AG08396 (cell line): Measurements from ENCODE around the gene MYLK3.

Source experiments
- DNase-seq: peaks from one replicate; pipeline ENCODE4 v3.0.0; 2012; ENCODE audit warnings: low spot score, mixed read lengths

The MYLK3 gene

DNA sequence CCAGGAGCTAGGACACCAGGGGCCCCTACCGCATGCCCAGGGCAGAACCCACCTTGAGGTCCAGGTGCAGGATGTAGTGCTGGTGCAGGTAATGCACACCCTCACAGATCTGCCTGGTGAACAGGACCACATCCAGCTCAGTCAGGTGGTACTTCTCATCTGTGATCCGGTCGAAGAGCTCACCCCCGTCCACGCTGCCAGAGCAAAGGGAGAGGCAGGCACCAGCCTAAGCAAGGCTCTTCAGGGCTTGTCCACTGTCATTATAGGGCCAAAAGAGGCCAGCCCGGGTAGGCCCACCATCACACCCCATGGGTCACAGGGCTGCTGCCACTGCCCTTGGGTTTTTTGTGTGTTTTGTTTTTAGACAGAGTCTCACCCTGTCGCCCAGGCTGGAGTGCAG lies 21.0 kb downstream of the MYLK3 start:
- DNase-seq: no peak

DNA sequence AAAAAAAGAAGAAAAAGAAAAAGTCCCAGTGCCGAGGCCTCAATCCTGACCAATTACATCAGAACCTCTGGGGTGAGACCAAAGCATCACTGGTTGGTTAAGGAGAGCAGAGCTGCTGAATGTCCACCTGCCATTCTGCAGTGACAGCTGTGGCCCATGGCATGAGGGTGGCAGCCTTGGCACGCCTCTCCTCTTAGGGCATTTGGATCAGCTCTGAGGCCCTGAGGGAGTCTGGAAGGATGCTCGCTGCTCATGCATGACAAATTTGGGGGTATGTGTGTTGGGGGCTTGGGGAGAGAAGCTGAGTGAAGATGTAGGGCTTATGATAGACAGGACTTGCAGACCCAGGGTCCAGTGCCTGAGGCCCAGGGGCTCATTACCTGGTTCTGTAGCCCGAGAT lies 26.3 kb downstream of the MYLK3 start:
- DNase-seq: no peak

- no peak for DNase-seq
These were observed 27.5 kb downstream of the MYLK3 start for GRCh38 chr16:46720619-46721018.

- no peak for DNase-seq
These were observed 28.6 kb downstream of the MYLK3 start for GRCh38 chr16:46719528-46719927.

GRCh38 chr16:46718214-46718613 lies 29.9 kb downstream of the MYLK3 start:
- no peak for DNase-seq

- DNase-seq: no peak
These were observed 30.5 kb downstream of the MYLK3 start for GRCh38 chr16:46717692-46718091.

DNA sequence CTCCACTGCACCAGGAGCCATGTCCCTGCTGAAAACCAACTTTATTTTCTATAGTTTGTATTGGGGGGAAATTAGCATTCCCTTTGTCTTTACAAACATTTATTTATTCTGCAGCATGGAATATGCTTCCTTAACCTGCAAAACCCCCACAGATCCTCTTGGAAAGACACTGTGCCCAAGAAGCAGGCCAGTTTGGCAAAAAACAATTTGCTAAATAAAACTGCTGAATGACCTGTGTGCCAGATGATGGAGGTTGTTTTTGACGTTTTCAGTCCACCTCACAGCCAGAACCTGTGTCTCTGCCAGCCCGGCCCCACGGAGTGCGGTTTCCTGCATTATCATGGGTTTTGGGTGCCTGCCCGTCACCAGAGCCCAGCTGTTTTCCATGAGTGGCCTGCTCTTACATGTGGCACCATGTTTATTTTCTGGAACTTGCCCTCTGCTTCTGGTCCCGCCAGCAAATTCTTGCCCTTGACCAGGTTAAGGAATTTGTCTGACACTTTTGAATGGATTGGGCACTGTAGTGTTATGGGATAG lies 32.3 kb downstream of the MYLK3 start:
- DNase-seq: no peak

- DNase-seq: no peak
These were observed 33.1 kb downstream of the MYLK3 start for GRCh38 chr16:46714797-46715591.

DNA sequence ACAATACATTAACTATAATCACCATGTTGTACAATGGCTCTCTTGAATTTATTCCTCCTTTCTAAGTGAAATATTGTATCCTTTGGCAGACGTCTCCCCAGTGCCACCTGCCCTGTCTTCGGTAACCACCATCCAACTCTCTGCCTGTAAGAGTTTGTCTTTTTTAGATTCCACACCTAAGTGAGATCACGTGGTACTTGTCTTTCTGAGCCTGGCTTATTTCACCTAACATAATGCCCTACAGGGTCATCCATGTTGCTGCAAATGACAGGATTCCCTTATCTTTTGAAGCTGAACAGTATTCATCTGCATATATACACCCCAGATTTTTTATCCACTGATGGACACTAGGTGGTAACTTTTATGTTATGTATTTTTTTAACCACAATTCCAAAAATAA lies 34.5 kb downstream of the MYLK3 start:
- no peak for DNase-seq

- no peak for DNase-seq
These were observed 35.2 kb downstream of the MYLK3 start for GRCh38 chr16:46712911-46713310.

- DNase-seq: no peak
These were observed 36.8 kb downstream of the MYLK3 start for GRCh38 chr16:46711106-46712058.

DNA sequence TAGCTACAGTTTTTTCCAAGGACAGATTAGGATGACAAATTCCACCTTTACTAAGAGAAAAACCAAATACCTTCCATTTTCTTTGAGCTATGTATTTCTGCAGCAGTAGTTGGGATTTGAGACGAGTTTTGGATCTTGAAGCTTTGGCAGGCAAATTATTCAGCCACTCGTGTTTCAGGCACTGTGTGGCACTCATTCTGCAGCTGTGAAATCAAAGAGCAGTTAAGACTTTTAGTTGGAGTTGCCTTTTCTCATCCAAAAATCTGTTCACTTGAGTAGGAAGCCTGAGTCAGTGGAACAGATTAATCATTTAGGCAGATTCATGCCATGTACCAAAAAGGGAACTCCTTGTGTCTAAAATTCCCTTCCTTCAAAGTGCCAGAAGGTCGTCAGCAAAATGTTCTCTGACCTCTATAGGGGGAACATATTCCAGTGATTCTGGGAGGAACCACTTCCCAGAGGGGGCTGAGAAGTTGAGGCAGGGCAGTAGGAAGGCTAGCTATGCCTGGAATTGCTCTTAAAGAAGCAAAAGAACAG lies 38.6 kb downstream of the MYLK3 start:
- DNase-seq: no peak

GRCh38 chr16:46706642-46707041 lies 41.5 kb downstream of the MYLK3 start:
- no peak for DNase-seq

DNA sequence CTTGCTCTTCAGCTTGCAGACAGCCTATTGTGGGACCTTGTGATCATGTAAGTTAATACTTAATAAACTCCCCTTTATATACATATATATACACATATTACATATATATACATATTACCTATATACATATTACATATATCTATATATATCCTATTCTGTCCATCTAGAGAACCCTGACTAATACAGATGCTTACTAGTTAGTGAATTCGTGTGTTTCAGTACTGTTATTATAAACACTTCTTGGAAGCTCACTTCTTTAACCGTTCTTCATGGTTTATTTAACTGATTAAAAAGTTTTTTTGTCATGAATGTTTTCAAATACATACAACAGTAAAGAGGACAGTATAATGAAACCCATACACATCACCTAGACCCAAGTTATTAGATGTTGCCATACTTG lies 46.1 kb downstream of the MYLK3 start:
- no peak for DNase-seq

DNA sequence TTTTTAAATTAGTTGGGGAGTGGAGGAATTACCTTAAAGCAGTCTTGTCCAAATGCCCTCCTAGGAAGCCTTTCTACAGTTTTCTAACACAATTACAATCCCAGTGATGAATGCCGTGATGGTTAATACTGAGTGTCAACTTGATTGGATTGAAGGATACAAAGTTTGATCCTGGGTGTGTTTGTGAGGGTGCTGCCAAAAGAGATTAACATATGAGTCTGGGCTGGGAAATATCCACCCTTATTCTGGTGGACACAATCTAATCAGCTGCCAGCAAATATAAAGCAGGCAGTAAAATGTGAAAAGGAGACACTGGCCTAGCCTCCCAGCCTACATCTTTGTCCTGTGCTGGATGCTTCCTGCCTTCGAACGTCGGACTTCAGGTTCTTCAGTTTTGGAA lies 46.5 kb downstream of the MYLK3 start:
- DNase-seq: no peak

DNA sequence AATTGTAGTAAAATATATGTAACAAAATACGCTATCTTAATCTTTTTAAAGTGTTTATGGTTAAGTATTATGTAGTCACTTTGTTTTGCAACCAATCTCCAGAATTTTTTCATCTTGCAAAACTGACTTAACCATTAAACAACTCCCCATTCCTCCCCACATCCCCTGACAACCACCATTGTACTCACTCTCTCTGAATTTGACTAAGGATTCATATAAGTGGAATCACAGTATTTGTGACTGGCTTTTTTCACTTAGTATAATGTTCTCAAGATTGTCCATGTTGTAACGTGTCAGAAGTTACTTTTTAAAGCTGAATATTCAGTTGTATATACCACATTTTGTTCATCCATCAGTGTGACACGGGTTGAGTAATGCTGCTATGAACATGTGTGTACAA lies 48.1 kb downstream of the MYLK3 start:
- DNase-seq: no peak

DNA sequence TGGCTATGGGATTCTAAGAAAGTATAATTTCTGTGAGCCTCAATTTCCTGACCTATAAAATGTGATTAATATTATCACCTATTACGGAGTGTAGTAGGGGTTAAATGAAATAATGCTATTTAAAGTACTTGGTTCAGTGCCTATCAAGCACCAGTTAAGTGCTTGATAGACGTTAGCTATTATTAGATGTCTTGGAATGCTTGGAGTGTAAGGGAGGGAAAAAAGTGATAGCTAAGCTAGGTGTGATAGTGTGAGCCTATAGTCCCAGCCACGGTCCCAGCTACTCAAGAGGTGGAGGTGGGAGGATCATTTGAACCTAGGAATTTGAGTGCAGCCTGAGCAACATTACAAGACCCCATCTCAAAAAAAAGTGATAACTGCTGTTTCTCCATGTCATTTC lies 51.2 kb downstream of the MYLK3 start:
- DNase-seq: no peak

DNA sequence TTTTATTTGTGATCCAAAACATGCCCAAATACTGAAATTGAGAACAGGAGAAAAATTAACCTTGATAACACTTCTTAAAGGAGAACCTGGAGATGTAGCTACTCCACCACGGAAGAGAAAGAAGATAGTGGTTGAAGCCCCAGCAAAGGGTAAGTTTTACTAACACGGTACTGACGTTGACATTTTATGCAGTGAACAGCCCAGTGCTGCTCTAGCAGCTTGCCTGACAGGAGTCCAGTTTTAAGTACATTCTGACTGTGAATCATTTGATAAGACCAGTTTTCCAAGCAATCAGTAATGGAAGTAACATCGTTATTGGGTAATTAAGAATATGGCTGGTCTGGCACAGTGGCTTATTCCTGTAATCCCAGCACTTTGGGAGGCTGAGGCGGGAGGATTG lies 52.2 kb downstream of the MYLK3 start:
- no peak for DNase-seq

DNA sequence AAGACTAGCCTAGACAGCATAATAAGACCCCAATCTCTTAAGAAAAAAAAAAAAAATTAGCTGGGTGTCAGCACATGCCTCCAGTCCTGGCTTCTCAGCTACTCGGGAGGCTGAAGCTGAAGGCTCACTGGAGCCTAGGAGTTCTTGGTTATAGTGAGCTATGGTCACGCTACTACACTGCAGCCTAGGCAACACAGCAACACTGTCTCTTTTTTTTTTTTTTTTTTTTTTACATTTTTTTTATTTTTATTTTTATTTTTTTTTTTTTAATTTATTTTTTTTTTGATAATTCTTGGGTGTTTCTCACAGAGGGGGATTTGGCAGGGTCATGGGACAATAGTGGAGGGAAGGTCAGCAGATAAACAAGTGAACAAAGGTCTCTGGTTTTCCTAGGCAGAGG lies 54.5 kb downstream of the MYLK3 start:
- DNase-seq: no peak

DNA sequence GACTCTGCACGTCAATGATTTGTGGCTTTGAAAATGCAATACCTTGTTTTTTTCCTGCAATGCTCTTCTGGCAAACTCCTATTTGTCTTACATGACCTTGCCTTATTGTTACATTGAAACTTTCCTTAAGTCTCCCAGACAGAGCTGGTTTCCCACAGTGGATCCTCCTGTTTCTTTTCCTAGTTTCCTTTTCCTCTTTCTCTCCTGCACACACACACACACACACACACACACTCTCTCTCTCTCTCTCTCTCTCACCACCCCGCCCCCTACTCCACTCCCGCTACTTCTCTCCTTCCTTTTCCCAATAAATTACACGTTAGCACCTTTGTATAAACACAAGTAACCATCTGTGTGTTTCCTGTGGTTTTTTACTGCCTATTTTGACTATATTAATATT lies 56.4 kb downstream of the MYLK3 start:
- no peak for DNase-seq

DNA sequence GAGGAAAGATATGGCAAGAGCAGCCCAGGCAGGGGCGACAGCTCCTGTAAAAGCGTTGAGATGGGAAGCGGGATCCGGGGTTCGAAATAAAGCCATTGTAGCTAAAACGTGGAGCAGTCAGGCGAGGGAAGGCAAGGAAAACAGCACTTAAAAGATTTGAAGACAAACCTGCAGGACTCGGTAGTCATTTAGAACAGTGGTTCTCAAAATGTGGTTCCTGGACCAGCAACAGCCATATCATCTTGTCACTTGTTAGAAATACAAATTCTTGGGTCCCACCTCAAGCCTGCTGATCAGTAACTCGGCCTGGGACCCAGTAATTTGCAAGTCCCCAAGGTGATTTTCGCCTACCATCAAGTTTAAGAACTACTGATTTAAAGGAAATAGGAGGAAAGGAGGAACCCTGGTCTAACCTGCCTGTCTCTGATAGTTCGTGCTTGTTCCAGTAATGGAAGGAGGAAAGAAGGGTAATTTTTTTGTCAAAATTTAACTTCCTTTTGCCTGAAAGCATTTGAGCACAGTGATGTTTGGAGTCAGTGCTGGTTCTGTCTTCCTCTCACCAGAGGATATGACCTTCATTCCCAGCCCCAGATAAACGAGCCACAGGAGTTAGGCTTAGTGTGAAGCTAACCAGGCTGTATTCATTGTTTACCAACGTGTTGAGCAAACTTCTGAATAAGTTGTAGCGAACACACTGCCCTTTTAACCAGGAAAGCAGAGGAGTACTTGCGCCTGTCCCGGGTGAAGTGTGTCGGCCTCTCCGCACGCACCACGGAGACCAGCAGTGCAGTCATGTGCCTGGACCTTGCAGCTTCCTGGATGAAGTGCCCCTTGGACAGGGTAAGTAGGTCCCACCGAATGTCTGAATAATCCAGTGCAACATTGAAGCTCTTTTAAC lies 57.6 kb downstream of the MYLK3 start:
- peak; percentile 26 for DNase-seq
